Retinal pigment epithelial cell (primary cell): Measurements from ENCODE around the gene ICA1L.

Experiments used
- DNase-seq: peaks from one replicate; pipeline ENCODE4 v3.0.0-alpha.2; 2010; ENCODE audit warnings: low read depth
- H3K4me3 ChIP-seq: 2 replicates; pipeline ENCODE4 v1.5.1; 2011; ENCODE audit warnings: mild to moderate bottlenecking, low read length, control low read depth, moderate library complexity
- CTCF ChIP-seq: conservative IDR thresholded peaks from 2 replicates; pipeline ENCODE4 v1.5.1; 2011; ENCODE audit warnings: low read depth, low read length, control low read depth, inconsistent platforms

Gene ICA1L

GRCh38 chr2:202754936-202755335, 116.6 kb downstream of the ICA1L start:
- DNase-seq: no peak
- H3K4me3 ChIP-seq: no peak overlapping the region
- no peak for TF ChIP-seq CTCF

GRCh38 chr2:202752071-202752470, 119.5 kb downstream of the ICA1L start:
- TF ChIP-seq CTCF: no peak
- H3K4me3 ChIP-seq: no peak overlapping the region
- DNase-seq: no peak

- no peak for DNase-seq
- no peak overlapping the region for H3K4me3 ChIP-seq
- TF ChIP-seq CTCF: no peak
Observed at GRCh38 chr2:202750763-202751427, 120.7 kb downstream of the ICA1L start.

- no peak for TF ChIP-seq CTCF
- no peak for DNase-seq
- no peak overlapping the region for H3K4me3 ChIP-seq
Observed at GRCh38 chr2:202749477-202749876, 122.1 kb downstream of the ICA1L start.

- DNase-seq: no peak
- H3K4me3 ChIP-seq: no peak overlapping the region
- TF ChIP-seq CTCF: no peak
Observed at GRCh38 chr2:202743613-202744012, 128.0 kb downstream of the ICA1L start.

- H3K4me3 ChIP-seq: no peak overlapping the region
- no peak for TF ChIP-seq CTCF
- no peak for DNase-seq
Observed at GRCh38 chr2:202736826-202737225, 134.7 kb downstream of the ICA1L start.

GRCh38 chr2:202726070-202726469, 145.5 kb downstream of the ICA1L start:
- no peak for TF ChIP-seq CTCF
- no peak for DNase-seq
- H3K4me3 ChIP-seq: no peak overlapping the region
